Measurements from ENCODE around the gene COX7A2. TPM values are rescaled to one million over a fixed set of nuclear protein-coding genes. Genes with fewer than 3 reads are reported as not detected.

The COX7A2 gene
- total and polyA plus RNA-seq, 10 of the 15 experiments (the other 5 are each of a cell fraction or from before 2014, with no cell fraction given), result 199 to 1,834 (median 576) TPM

GRCh38 chr6:75246386-75246785 is 2.8 kb upstream of the COX7A2 start (continued):
- TF ChIP-seq, protein P1, sequence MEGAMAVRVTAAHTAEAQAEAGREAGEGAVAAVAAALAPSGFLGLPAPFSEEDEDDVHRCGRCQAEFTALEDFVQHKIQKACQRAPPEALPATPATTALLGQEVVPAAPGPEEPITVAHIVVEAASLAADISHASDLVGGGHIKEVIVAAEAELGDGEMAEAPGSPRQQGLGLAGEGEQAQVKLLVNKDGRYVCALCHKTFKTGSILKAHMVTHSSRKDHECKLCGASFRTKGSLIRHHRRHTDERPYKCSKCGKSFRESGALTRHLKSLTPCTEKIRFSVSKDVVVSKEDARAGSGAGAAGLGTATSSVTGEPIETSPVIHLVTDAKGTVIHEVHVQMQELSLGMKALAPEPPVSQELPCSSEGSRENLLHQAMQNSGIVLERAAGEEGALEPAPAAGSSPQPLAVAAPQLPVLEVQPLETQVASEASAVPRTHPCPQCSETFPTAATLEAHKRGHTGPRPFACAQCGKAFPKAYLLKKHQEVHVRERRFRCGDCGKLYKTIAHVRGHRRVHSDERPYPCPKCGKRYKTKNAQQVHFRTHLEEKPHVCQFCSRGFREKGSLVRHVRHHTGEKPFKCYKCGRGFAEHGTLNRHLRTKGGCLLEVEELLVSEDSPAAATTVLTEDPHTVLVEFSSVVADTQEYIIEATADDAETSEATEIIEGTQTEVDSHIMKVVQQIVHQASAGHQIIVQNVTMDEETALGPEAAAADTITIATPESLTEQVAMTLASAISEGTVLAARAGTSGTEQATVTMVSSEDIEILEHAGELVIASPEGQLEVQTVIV (IDR thresholded peaks at IDR 0.05; ENCODE audit: borderline replicate concordance, partially characterized antibody), result no peak
- TF ChIP-seq FOXK2 (IDR thresholded peaks at IDR 0.05), result no peak
- no peak for TF ChIP-seq RAD21 (IDR thresholded peaks at IDR 0.05; ENCODE audit: insufficient read depth, low read depth, low read length)
- TF ChIP-seq POU2F2 (IDR thresholded peaks at IDR 0.05; ENCODE audit: borderline replicate concordance, low read depth, low read length), result no peak
- no peak for TF ChIP-seq HSF1 (IDR thresholded peaks at IDR 0.05; ENCODE audit: low read depth, low read length)
- no peak for TF ChIP-seq PKNOX1 (IDR thresholded peaks at IDR 0.05)
- no peak for TF ChIP-seq TBL1XR1 (IDR thresholded peaks at IDR 0.05; ENCODE audit: low read depth, low read length)

Data from GM12878 (cell line).